Spleen (tissue), 11 donors: ENCODE data around the gene IVL. TPM values are rescaled to one million over a fixed set of nuclear protein-coding genes. Genes with fewer than 3 reads are reported as not detected.

Experiments
- DNase-seq: peaks from one replicate; pipeline ENCODE4 v3.0.0-alpha.2; 2020
- H3K27ac ChIP-seq, 8 donors: fragments of 200-600 bp; sonication (generic) in 7 of 8; 1 replicate in 4 of 8; 2 replicates in 4 of 8; pipeline versions ENCODE4 v1.5.0 to v1.8.0; 2016 to 2021; ENCODE audit warnings: inconsistent platforms in 4 of 8, mild to moderate bottlenecking in 4 of 8, moderate library complexity in 1 of 8
- H3K27me3 ChIP-seq, 7 donors: fragments of 200-600 bp; sonication (generic) in 6 of 7; replicated peaks in 1 of 7; 1 replicate in 4 of 7; 2 replicates in 3 of 7; pipeline versions ENCODE4 v1.5.0 to v1.8.0; 2016 to 2021; ENCODE audit warnings: inconsistent platforms in 3 of 7, mild to moderate bottlenecking in 1 of 7
- H3K36me3 ChIP-seq, 6 donors: fragments of 200-600 bp; sonication (generic) in 5 of 6; 1 replicate in 4 of 6; 2 replicates in 2 of 6; pipeline versions ENCODE4 v1.5.0 to v1.8.0; 2016 to 2021; ENCODE audit warnings: inconsistent platforms in 2 of 6
- H3K4me1 ChIP-seq, 6 donors: fragments of 200-600 bp; sonication (generic) in 5 of 6; 1 replicate in 3 of 6; 2 replicates in 3 of 6; pipeline versions ENCODE4 v1.5.0 to v1.8.0; 2016 to 2021; ENCODE audit warnings: inconsistent platforms in 3 of 6
- H3K4me3 ChIP-seq, 8 donors: fragments of 200-600 bp; sonication (generic) in 7 of 8; 1 replicate in 4 of 8; 2 replicates in 4 of 8; pipeline versions ENCODE4 v1.5.0 to v1.8.0; 2016 to 2021; ENCODE audit warnings: inconsistent platforms in 4 of 8, mild to moderate bottlenecking in 4 of 8, moderate library complexity in 2 of 8
- H3K9me3 ChIP-seq, 8 donors: fragments of 200-600 bp; sonication (generic) in 7 of 8; 1 replicate in 4 of 8; 2 replicates in 4 of 8; pipeline versions ENCODE4 v1.5.0 to v1.8.0; 2016 to 2021; ENCODE audit warnings: inconsistent platforms in 4 of 8
- POLR2A ChIP-seq, 3 donors: fragments of 450-650 bp; IDR thresholded peaks; one replicate each; pipeline ENCODE4 v1.5.1; 2017; ENCODE audit warnings: antibody characterized with exemption in 3 of 3, mild to moderate bottlenecking in 1 of 3
- POLR2AphosphoS5 ChIP-seq, 3 donors: sonication (generic); formaldehyde crosslinking; IDR thresholded peaks; one replicate each; pipeline ENCODE4 v1.5.1; 2017; ENCODE audit warnings: antibody characterized with exemption in 3 of 3
- WGBS, 5 donors: extraction: QIAGEN DNeasy Blood & Tissue Kit in 3 of 5; methylation state at CpG; one replicate each; pipeline versions ENCODE4 v1.1.5 to v1.1.7; 2013 to 2018; 5-methylcytosine and 5-hydroxymethylcytosine counted together
- intact Hi-C: fragments of 100-400 bp; cut with DNase I; formaldehyde crosslinking; loops from one replicate; pipeline ENCODE4 v1.15.0; 2023; ENCODE audit warnings: low total_unique reads
- polyA plus RNA-seq, 3 donors: library from polyadenylated mRNA; stranded (reverse); fragments of 200-250 nt; gene quantifications; one replicate each; pipeline ENCODE4 v1.2.1, GENCODE V29; 2013
- total RNA-seq, 7 donors: library from RNA; depleted of rRNA in 3 of 7; stranded (reverse); fragments of >200 nt in 3 of 7; fragmentation: NEBNext Ultra II Directional in 4 of 7; extraction: Animal tissue kit (Norgen Biotek cat#: 25700) in 4 of 7; gene quantifications; one replicate each; pipeline versions ENCODE4 v1.1.0 to v1.2.1, GENCODE V29; 2016 to 2021
- TF ChIP-seq, protein P1 (sequence below), 11 experiments: fragments of 200-600 bp in 7 of 11; fragments of 450-650 bp in 4 of 11; sonication (generic) in 4 of 11; IDR thresholded peaks in 8 of 11; conservative IDR thresholded peaks in 3 of 11; 1 replicate in 7 of 11; 2 replicates in 4 of 11; pipeline versions ENCODE4 v1.4.0 to v1.8.0; 2016 to 2021; ENCODE audit warnings: antibody characterized with exemption in 11 of 11, inconsistent platforms in 4 of 11, mild to moderate bottlenecking in 1 of 11
- donor health status: healthy with polysubstance abuse.
- donor health status: DM: no; HTN: no; CAD: no; lungs with moderate emphysema.
- donor health status: DM: no; HTN: no; CAD: no.
- donor health status: Bipolar disorder and iron deficiency.
- donor health status: healthy.
- donor health status: DM: no; HTN: no; CAD: no.
- donor health status: DM: yes; HTN: yes; CAD: no.

The IVL gene
- total and polyA plus RNA-seq, 10 donors: 0.04 to 0.05 TPM; not detected in 8

DNA sequence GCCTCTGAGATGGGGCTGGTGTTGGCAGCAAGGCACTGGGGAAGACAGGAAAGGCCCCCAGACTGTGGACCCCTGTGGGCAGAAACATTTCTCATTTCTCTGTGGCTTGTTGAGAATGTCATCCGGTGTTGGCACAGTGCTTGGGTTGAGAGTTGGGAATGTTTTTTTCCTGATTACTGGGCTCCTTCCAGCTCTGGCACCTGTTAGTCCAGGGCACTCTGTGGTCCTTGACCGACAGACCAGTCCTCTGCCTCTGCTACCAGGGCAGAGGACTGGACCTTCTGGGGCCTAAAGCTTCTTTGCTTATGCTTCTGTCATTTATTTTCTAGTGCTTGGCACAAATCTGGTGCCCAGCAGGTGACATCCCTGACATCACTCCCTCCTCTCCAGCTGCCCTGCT lies 33.8 kb downstream of the IVL start:
- TF ChIP-seq, protein P1, sequence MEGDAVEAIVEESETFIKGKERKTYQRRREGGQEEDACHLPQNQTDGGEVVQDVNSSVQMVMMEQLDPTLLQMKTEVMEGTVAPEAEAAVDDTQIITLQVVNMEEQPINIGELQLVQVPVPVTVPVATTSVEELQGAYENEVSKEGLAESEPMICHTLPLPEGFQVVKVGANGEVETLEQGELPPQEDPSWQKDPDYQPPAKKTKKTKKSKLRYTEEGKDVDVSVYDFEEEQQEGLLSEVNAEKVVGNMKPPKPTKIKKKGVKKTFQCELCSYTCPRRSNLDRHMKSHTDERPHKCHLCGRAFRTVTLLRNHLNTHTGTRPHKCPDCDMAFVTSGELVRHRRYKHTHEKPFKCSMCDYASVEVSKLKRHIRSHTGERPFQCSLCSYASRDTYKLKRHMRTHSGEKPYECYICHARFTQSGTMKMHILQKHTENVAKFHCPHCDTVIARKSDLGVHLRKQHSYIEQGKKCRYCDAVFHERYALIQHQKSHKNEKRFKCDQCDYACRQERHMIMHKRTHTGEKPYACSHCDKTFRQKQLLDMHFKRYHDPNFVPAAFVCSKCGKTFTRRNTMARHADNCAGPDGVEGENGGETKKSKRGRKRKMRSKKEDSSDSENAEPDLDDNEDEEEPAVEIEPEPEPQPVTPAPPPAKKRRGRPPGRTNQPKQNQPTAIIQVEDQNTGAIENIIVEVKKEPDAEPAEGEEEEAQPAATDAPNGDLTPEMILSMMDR (IDR thresholded peaks at IDR 0.05 in 8 of 11, conservative IDR thresholded peaks at IDR 0.05 in 3 of 11): no peak
- no peak for TF ChIP-seq POLR2AphosphoS5 (IDR thresholded peaks at IDR 0.05)
- TF ChIP-seq POLR2A (IDR thresholded peaks at IDR 0.05): no peak

DNA sequence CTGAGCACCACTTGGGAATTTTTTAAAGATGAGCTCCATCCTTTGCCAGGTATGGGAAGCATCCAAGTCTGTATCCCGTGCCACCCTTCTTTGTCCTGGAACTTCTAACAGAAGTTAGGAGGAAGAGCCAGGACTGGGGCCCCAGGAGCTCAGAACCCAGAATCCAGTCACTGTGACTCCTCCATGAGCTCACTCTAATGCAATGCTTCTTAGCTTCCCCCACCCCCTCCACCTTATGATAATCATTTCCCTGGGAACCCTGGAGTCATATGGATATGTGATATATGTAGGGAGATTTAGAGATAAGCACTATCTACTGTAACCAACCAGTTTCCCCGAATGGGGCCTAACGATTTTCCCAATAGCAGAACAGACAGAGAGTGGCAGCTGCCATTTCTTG lies 37.9 kb downstream of the IVL start:
- H3K9me3 ChIP-seq: no peaks in the 10 kb centered on the region
- no peak overlapping the region for H3K4me3 ChIP-seq
- no peaks in the 10 kb centered on the region for H3K4me1 ChIP-seq
- peaks cover 0 to 12% (median 0%) of the 10 kb centered on the region in 7 donors for H3K27me3 ChIP-seq
- WGBS, 5 donors: 69 to 83% (median 72%) methylated on average over 3 of the region's 3 CpGs
- H3K36me3 ChIP-seq: no peaks in the 10 kb centered on the region
- intact Hi-C loops: no loop called here
- H3K27ac ChIP-seq: no peak overlapping the region
- TF ChIP-seq POLR2AphosphoS5 (IDR thresholded peaks at IDR 0.05) (no peak), POLR2A (IDR thresholded peaks at IDR 0.05) (no peak)
- TF ChIP-seq, protein P1 (IDR thresholded peaks at IDR 0.05 in 8 of 11, conservative IDR thresholded peaks at IDR 0.05 in 3 of 11): no peak
- no peak for DNase-seq

More for the DNA sequence above, 33.8 kb downstream of the IVL start:
- no peaks in the 10 kb centered on the region for H3K4me1 ChIP-seq
- no peak for DNase-seq
- no peak overlapping the region for H3K27ac ChIP-seq
- 65 to 89% (median 84%) methylated on average over 2 of the region's 2 CpGs for WGBS, 5 donors
- peaks cover 0 to 11% (median 0%) of the 10 kb centered on the region in 7 donors for H3K27me3 ChIP-seq
- intact Hi-C loops: no loop called here
- H3K4me3 ChIP-seq: no peak overlapping the region
- no peaks in the 10 kb centered on the region for H3K9me3 ChIP-seq
- H3K36me3 ChIP-seq: no peaks in the 10 kb centered on the region

DNA sequence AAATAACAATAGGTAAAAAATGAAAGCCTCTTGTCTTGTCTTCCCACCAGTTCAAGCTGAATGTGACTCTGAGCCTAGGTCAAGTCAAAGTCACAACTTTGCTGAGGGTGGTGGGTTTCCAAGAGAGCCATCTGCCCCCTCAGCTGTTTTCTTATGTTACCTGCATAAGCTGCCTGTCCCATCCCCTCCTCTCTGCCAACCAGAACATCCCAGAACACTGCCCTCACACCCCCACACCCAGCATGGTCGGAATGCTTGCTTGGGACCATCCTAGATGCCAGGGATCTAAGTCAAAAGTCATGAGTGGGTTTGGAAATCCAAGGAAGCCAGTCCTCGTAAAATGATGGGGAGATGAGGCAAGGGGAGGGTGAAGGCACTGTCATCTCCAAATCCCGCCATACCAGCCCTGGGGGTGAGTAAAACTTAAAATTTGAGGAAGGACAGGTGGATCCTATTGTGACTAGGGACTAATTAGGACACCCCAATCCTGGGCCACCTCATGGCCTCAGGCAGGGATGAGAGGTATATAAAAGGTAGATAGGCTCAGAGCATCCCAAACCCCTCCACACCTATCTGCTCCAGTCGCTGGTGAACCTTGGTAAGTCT lies 38.4 kb downstream of the IVL start, which contains the start of gene SPRR5:
TSS of gene SPRR5 (plus strand) at position 556 of the 606 bp plus-strand sequence. CDS start 1,349 bp downstream, outside the sequence.
- 58 to 78% (median 75%) methylated on average over 4 of the region's 4 CpGs for WGBS, 5 donors
- Histone ChIP-seq H3K4me3 (no peak within 1 kb of the TSS), H3K27ac (no peak within 1 kb of the TSS), H3K36me3 (no peaks in the 10 kb centered on the region), H3K27me3 (peaks cover 0 to 12% (median 0%) of the 10 kb centered on the region in 7 donors), H3K9me3 (no peaks in the 10 kb centered on the region), H3K4me1 (no peaks in the 10 kb centered on the region)
- TF ChIP-seq POLR2AphosphoS5 (IDR thresholded peaks at IDR 0.05): no peak
- TF ChIP-seq, protein P1 (IDR thresholded peaks at IDR 0.05 in 8 of 11, conservative IDR thresholded peaks at IDR 0.05 in 3 of 11): no peak
- no peak for TF ChIP-seq POLR2A (IDR thresholded peaks at IDR 0.05)
- intact Hi-C loops: no loop called here
- no peak for DNase-seq

DNA sequence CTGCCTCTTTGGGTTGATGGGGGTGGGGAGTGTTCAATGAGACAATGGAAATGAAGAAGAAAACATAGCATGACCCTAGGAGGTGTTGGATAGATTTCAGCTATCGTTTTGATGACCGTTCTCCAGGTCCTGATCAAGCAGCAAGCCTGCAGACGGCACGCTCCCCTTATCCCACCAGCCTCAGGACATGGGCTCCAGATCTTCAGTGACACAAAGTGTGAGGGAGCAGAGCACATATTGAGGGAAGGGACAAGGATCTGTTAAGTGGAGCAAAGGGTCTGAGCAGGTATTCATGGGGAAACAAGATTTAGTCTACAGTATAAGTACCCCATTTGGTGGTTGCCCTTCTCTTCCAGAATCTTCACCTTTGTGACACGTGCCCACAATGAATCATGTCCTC lies 43.4 kb downstream of the IVL start:
- no peaks in the 10 kb centered on the region for H3K4me1 ChIP-seq
- DNase-seq: no peak
- 80 to 86% (median 81%) methylated on average over 5 of the region's 5 CpGs for whole genome bisulfite sequencing, 5 donors
- intact Hi-C loops: no loop called here
- peaks cover 0 to 9% (median 0%) of the 10 kb centered on the region in 7 donors for H3K27me3 ChIP-seq
- H3K36me3 ChIP-seq: no peaks in the 10 kb centered on the region
- H3K4me3 ChIP-seq: no peak overlapping the region
- TF ChIP-seq, protein P1 (IDR thresholded peaks at IDR 0.05 in 8 of 11, conservative IDR thresholded peaks at IDR 0.05 in 3 of 11): no peak
- TF ChIP-seq POLR2A (IDR thresholded peaks at IDR 0.05) (no peak), POLR2AphosphoS5 (IDR thresholded peaks at IDR 0.05) (no peak)
- no peaks in the 10 kb centered on the region for H3K9me3 ChIP-seq
- no peak overlapping the region for H3K27ac ChIP-seq
